ENCODE results near the gene GRAP2.

DNA sequence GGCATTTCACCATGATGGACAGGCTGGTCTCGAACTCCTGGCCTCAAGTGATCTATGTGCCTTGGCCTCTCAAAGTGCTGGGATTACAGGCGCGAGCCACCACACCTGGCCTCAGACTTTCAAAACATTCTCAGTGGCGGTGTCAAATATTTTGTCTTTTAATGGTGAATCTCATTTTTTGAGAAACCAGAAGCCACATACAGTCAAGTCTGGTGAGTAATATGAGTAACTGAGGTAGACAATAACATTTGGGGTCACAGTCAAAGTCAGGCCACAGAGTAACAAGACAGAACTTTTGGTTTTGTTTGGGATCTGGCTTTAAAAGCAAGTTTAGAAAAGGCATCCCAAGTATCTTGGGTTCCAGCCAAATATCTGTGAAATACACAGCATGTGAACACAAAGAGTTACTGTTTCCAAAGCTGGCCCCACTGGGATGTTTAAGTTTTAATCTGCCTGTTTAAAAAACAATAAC lies 53.7 kb downstream of the GRAP2 start:
- TF ChIP-seq, protein P1, sequence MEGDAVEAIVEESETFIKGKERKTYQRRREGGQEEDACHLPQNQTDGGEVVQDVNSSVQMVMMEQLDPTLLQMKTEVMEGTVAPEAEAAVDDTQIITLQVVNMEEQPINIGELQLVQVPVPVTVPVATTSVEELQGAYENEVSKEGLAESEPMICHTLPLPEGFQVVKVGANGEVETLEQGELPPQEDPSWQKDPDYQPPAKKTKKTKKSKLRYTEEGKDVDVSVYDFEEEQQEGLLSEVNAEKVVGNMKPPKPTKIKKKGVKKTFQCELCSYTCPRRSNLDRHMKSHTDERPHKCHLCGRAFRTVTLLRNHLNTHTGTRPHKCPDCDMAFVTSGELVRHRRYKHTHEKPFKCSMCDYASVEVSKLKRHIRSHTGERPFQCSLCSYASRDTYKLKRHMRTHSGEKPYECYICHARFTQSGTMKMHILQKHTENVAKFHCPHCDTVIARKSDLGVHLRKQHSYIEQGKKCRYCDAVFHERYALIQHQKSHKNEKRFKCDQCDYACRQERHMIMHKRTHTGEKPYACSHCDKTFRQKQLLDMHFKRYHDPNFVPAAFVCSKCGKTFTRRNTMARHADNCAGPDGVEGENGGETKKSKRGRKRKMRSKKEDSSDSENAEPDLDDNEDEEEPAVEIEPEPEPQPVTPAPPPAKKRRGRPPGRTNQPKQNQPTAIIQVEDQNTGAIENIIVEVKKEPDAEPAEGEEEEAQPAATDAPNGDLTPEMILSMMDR (IDR thresholded peaks at IDR 0.05; ENCODE audit: low read depth, low read length): no peak
- TF ChIP-seq MYC (IDR thresholded peaks at IDR 0.05; ENCODE audit: low read depth, low read length): no peak
